Lower leg skin (tissue), 4 donors: ENCODE measurements around the gene C11orf24. TPM values are rescaled to one million over a fixed set of nuclear protein-coding genes. Genes with fewer than 3 reads are reported as not detected.

Experiments
- DNase-seq, 2 donors: peaks; one replicate each; pipeline ENCODE4 v3.0.0-alpha.2; 2019; ENCODE audit warnings: low spot score in 2 of 2
- H3K4me3 ChIP-seq: fragments of 200-600 bp; sonication (generic); 2 replicates; pipeline ENCODE4 v1.5.1; 2017; ENCODE audit warnings: mild to moderate bottlenecking, low read depth; ENCODE audit not compliant: poor library complexity, severe bottlenecking
- CTCF ChIP-seq, 3 donors: fragments of 450-650 bp; IDR thresholded peaks; one replicate each; pipeline ENCODE4 v1.5.1; 2016; ENCODE audit warnings: antibody characterized with exemption in 3 of 3, mild to moderate bottlenecking in 3 of 3, moderate library complexity in 2 of 3
- POLR2A ChIP-seq, 2 donors: fragments of 450-650 bp; IDR thresholded peaks; one replicate each; pipeline ENCODE4 v1.6.1; 2016 to 2017; ENCODE audit warnings: antibody characterized with exemption in 2 of 2, mild to moderate bottlenecking in 1 of 2, moderate library complexity in 1 of 2
- WGBS, 2 donors: methylation state at CpG; one replicate each; pipeline ENCODE4 v1.1.5; 2018; 5-methylcytosine and 5-hydroxymethylcytosine counted together
- intact Hi-C: fragments of 100-400 bp; cut with DNase I; formaldehyde crosslinking; loops from one replicate; pipeline ENCODE4 v1.15.0; 2023; ENCODE audit warnings: low total_unique reads
- total RNA-seq, 4 donors: library from RNA; depleted of rRNA; stranded (reverse); fragments of >200 nt; gene quantifications; one replicate each; pipeline ENCODE4 v1.1.0, GENCODE V29; 2016

Gene C11orf24
- total RNA-seq, 4 donors from 2014 or later: 12.5 to 37.8 (median 16.2) TPM

GRCh38 chr11:68308068-68308467, 36.3 kb upstream of the C11orf24 start:
- intact Hi-C loops: no loop called here
- DNase-seq: no peak
- TF ChIP-seq POLR2A (IDR thresholded peaks at IDR 0.05): no peak
- TF ChIP-seq CTCF (IDR thresholded peaks at IDR 0.05): no peak
- 77 to 88% methylated on average over 7 to 9 of the region's 11 CpGs for WGBS, 2 donors
- H3K4me3 ChIP-seq: no peak overlapping the region

- intact Hi-C loops: no loop called here
- TF ChIP-seq CTCF (IDR thresholded peaks at IDR 0.05): no peak
- TF ChIP-seq POLR2A (IDR thresholded peaks at IDR 0.05): no peak
- no peak for DNase-seq
- WGBS, 2 donors: 87 to 88% methylated on average over 3 of the region's 3 CpGs
- no peak overlapping the region for H3K4me3 ChIP-seq
Measured at GRCh38 chr11:68306636-68307035, 34.9 kb upstream of the C11orf24 start.

GRCh38 chr11:68303982-68304780, 32.4 kb upstream of the C11orf24 start:
- TF ChIP-seq CTCF (IDR thresholded peaks at IDR 0.05) (no peak), POLR2A (IDR thresholded peaks at IDR 0.05) (no peak)
- DNase-seq: no peak
- WGBS, 2 donors: 91 to 92% methylated on average over 7 of the region's 7 CpGs
- H3K4me3 ChIP-seq: no peak overlapping the region
- intact Hi-C loops: no loop called here

- 54 to 67% methylated on average over 2 of the region's 2 CpGs for WGBS, 2 donors
- TF ChIP-seq CTCF (IDR thresholded peaks at IDR 0.05): no peak
- intact Hi-C loops: no loop called here
- no peak overlapping the region for H3K4me3 ChIP-seq
- DNase-seq: no peak
Measured at GRCh38 chr11:68303083-68303482, 31.3 kb upstream of the C11orf24 start.

- TF ChIP-seq POLR2A (IDR thresholded peaks at IDR 0.05) (no peak), CTCF (IDR thresholded peaks at IDR 0.05) (no peak)
- intact Hi-C loops: no loop called here
- no peak for DNase-seq
- no peak overlapping the region for H3K4me3 ChIP-seq
- WGBS, 2 donors: 58 to 82% methylated on average over 7 of the region's 7 CpGs
Measured at GRCh38 chr11:68302670-68303069, 30.9 kb upstream of the C11orf24 start.

GRCh38 chr11:68302256-68302655, 30.5 kb upstream of the C11orf24 start:
- peak in 1 of 2 donors; percentile 75 for DNase-seq
- TF ChIP-seq POLR2A (IDR thresholded peaks at IDR 0.05) (no peak), CTCF (IDR thresholded peaks at IDR 0.05) (no peak)
- intact Hi-C loops: no loop called here
- no peak overlapping the region for H3K4me3 ChIP-seq
- 71 to 86% methylated on average over 5 of the region's 5 CpGs for WGBS, 2 donors
